ENCODE measurements around the gene RPS6KA2. TPM values are rescaled to one million over a fixed set of nuclear protein-coding genes. Genes with fewer than 3 reads are reported as not detected.
A peak's percentile ranks its signal among the peaks of the same experiment; 100 is the strongest.

RPS6KA2 gene
- total and polyA plus RNA-seq, 2 donors (not counting 1 experiment from before 2014, with no cell fraction given) = 2.2 to 16.0 TPM

DNA sequence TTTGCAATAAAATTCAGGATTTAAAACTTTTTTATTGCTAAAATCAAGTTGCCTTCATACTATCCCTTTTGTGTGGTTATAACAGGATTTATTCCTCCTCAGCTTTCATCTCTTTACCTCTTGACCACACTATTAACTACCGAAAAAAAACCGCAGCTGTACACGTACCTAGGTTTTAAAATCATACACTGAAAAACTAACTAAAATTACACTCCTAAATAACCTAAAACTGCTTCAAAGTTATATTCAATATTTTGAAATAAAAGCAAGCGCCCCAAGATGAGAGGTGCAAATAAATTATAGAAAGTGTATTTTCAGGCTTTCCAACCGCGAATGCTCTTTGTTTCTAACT is 245.7 kb downstream of the RPS6KA2 start:
- Histone ChIP-seq H3K4me2 (replicated peaks; ENCODE audit: low read depth, low read length, poor library complexity, severe bottlenecking) (peak overlapping the region; percentile 96), H3K4me1 (ENCODE audit: control insufficient read depth in 2 of 2, insufficient read depth in 2 of 2, low read length in 2 of 2) (peaks cover 7 to 11% of the 10 kb centered on the region in 2 donors), H3K9me3 (ENCODE audit: control extremely low read depth in 1 of 3, control insufficient read depth in 2 of 3, insufficient read depth in 1 of 3, low read length in 2 of 3) (no peaks in the 10 kb centered on the region), H3K9ac (ENCODE audit: low read length) (peak overlapping the region; percentile 90), H3K27ac (ENCODE audit: low read length in 2 of 2) (peak overlapping the region; percentile 49 to 80), H3K27me3 (replicated peaks in 1 of 4; ENCODE audit: control extremely low read depth in 1 of 4, control insufficient read depth in 3 of 4, insufficient read depth in 4 of 4, low read length in 3 of 4) (no peaks in the 10 kb centered on the region), H2AFZ (ENCODE audit: insufficient read depth, low read depth, low read length, poor library complexity, severe bottlenecking) (peak overlapping the region; percentile 93), H3K36me3 (replicated peaks in 1 of 2; ENCODE audit: control extremely low read depth in 1 of 2, control insufficient read depth in 1 of 2, extremely low read depth in 1 of 2, insufficient read depth in 2 of 2, low read length in 1 of 2) (no peaks in the 10 kb centered on the region), H3K4me3 (ENCODE audit: control extremely low read depth in 1 of 5, extremely low read depth in 1 of 5, insufficient read depth in 1 of 5, low read depth in 2 of 5, low read length in 4 of 5) (peak overlapping the region; percentile 56 to 95 (median 83)), H3K79me2 (ENCODE audit: control insufficient read depth, insufficient read depth, low read length) (peaks cover 6% of the 10 kb centered on the region), H4K20me1 (ENCODE audit: control insufficient read depth, insufficient read depth, low read length, poor library complexity, severe bottlenecking) (no peaks in the 10 kb centered on the region)
- ChIA-PET CTCF (interaction anchor here (0.6 to 7.2 kb wide), 27 partner anchors 10 to 246 kb away, joined by 3 to 99 read pairs (median 6); partner anchors contain the start of genes RPS6KA2 and SFT2D1), POLR2A (interaction anchor here (0.7 to 1.5 kb wide), 3 partner anchors 38 to 206 kb away, joined by 3 to 6 read pairs (median 5); no protein-coding TSS in a partner anchor)
- H3K9me3 Mint-ChIP-seq (ENCODE audit: insufficient read depth) = no peaks in the 10 kb centered on the region
- TF ChIP-seq, protein P1, sequence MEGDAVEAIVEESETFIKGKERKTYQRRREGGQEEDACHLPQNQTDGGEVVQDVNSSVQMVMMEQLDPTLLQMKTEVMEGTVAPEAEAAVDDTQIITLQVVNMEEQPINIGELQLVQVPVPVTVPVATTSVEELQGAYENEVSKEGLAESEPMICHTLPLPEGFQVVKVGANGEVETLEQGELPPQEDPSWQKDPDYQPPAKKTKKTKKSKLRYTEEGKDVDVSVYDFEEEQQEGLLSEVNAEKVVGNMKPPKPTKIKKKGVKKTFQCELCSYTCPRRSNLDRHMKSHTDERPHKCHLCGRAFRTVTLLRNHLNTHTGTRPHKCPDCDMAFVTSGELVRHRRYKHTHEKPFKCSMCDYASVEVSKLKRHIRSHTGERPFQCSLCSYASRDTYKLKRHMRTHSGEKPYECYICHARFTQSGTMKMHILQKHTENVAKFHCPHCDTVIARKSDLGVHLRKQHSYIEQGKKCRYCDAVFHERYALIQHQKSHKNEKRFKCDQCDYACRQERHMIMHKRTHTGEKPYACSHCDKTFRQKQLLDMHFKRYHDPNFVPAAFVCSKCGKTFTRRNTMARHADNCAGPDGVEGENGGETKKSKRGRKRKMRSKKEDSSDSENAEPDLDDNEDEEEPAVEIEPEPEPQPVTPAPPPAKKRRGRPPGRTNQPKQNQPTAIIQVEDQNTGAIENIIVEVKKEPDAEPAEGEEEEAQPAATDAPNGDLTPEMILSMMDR (IDR thresholded peaks at IDR 0.05) = no peak
- no peak for TF ChIP-seq EZH2 (IDR thresholded peaks at IDR 0.05; ENCODE audit: borderline replicate concordance, insufficient read depth, low read depth, low read length, poor library complexity, severe bottlenecking)
- ATAC-seq (ENCODE audit: low read depth) (no peak), DNase-seq (no peak)
- H3K4me3 Mint-ChIP-seq = peak overlapping the region; percentile 97
- WGBS (ENCODE audit: insufficient coverage) = 0% methylated on average over 2 of the region's 6 CpGs
- intact Hi-C loops (cut with micrococcal nuclease) = loop anchor here (10.0 kb wide), 1 partner anchor 743 kb away; the partner anchor contains the start of gene CCR6
- peak overlapping the region; percentile 90 for H3K27ac Mint-ChIP-seq
- H3K4me1 Mint-ChIP-seq = peaks cover 15% of the 10 kb centered on the region
- H3K27me3 Mint-ChIP-seq = no peaks in the 10 kb centered on the region

DNA sequence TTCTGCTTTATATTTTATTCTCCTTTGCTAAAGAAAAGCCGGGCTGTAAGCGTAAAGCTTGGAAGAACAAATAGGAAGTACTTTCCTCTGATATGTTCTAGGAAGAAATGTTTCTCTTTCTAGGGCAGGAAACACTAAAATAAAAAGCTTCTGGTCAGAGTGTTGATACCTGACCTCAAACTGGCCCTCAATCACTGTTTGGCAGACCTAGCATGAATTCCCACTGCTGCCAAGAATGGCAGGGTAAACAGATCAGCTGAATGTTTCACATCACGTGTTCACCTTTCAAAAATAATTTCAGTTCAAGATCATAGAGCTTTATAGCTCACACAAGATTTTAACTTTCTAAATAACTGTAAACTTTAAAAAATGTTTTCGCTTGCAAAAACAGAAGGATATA is 247.3 kb downstream of the RPS6KA2 start:
- Histone ChIP-seq H3K4me3 (ENCODE audit: control extremely low read depth in 1 of 5, extremely low read depth in 1 of 5, insufficient read depth in 1 of 5, low read depth in 2 of 5, low read length in 4 of 5) (no peak overlapping the region), H4K20me1 (ENCODE audit: control insufficient read depth, insufficient read depth, low read length, poor library complexity, severe bottlenecking) (no peaks in the 10 kb centered on the region), H3K79me2 (ENCODE audit: control insufficient read depth, insufficient read depth, low read length) (peaks cover 6% of the 10 kb centered on the region), H3K9me3 (ENCODE audit: control extremely low read depth in 1 of 3, control insufficient read depth in 2 of 3, insufficient read depth in 1 of 3, low read length in 2 of 3) (no peaks in the 10 kb centered on the region), H3K4me2 (replicated peaks; ENCODE audit: low read depth, low read length, poor library complexity, severe bottlenecking) (no peak overlapping the region), H3K27me3 (replicated peaks in 1 of 4; ENCODE audit: control extremely low read depth in 1 of 4, control insufficient read depth in 3 of 4, insufficient read depth in 4 of 4, low read length in 3 of 4) (no peaks in the 10 kb centered on the region), H3K27ac (ENCODE audit: low read length in 2 of 2) (no peak overlapping the region), H3K36me3 (replicated peaks in 1 of 2; ENCODE audit: control extremely low read depth in 1 of 2, control insufficient read depth in 1 of 2, extremely low read depth in 1 of 2, insufficient read depth in 2 of 2, low read length in 1 of 2) (no peaks in the 10 kb centered on the region), H2AFZ (ENCODE audit: insufficient read depth, low read depth, low read length, poor library complexity, severe bottlenecking) (no peak overlapping the region), H3K4me1 (ENCODE audit: control insufficient read depth in 2 of 2, insufficient read depth in 2 of 2, low read length in 2 of 2) (peaks cover 7 to 11% of the 10 kb centered on the region in 2 donors), H3K9ac (ENCODE audit: low read length) (no peak overlapping the region)
- POLR2A ChIA-PET = interaction anchor here (0.7 kb wide), 1 partner anchor 94 kb away, joined by 3 read pairs; no protein-coding TSS in a partner anchor
- Mint-ChIP-seq H3K4me1 (peaks cover 15% of the 10 kb centered on the region), H3K4me3 (no peak overlapping the region), H3K9me3 (ENCODE audit: insufficient read depth) (no peaks in the 10 kb centered on the region), H3K27ac (no peak overlapping the region), H3K27me3 (no peaks in the 10 kb centered on the region)
- TF ChIP-seq, protein P1 (IDR thresholded peaks at IDR 0.05) = no peak
- TF ChIP-seq EZH2 (IDR thresholded peaks at IDR 0.05; ENCODE audit: borderline replicate concordance, insufficient read depth, low read depth, low read length, poor library complexity, severe bottlenecking) = no peak
- intact Hi-C loops (cut with micrococcal nuclease) = loop anchor here (10.0 kb wide), 1 partner anchor 745 kb away; the partner anchor contains the start of gene CCR6
- CTCF ChIA-PET = interaction anchor here (1.5 to 7.2 kb wide), 8 partner anchors 19 to 104 kb away, joined by 3 to 99 read pairs (median 11); no protein-coding TSS in a partner anchor
- DNase-seq (no peak), ATAC-seq (ENCODE audit: low read depth) (no peak)
- WGBS (ENCODE audit: insufficient coverage) = 100% methylated on average over 1 of the region's 4 CpGs

Measured in B cell (primary cell).